ENCODE results near the gene WDR91. TPM values are rescaled to one million over a fixed set of nuclear protein-coding genes. Genes with fewer than 3 reads are reported as not detected.
"Not testable (repeated sequence)": the region's sequence is repeated elsewhere in the genome, so short reads cannot be mapped to it uniquely, and the experiment has no call there.

The WDR91 gene
- total and polyA plus RNA-seq, 11 donors, result 3.0 to 11.4 (median 5.7) TPM

- Histone ChIP-seq H3K27ac (no peak overlapping the region), H3K4me1 (no peaks in the 10 kb centered on the region), H3K4me3 (no peak overlapping the region), H3K9me3 (no peaks in the 10 kb centered on the region), H3K36me3 (no peaks in the 10 kb centered on the region), H3K27me3 (peaks cover 0 to 4% (median 0%) of the 10 kb centered on the region in 9 donors)
- TF ChIP-seq CTCF (IDR thresholded peaks at IDR 0.05), result no peak
- no peak for TF ChIP-seq POLR2A (IDR thresholded peaks at IDR 0.05)
- WGBS, 4 donors, result 77 to 82% (median 79%) methylated on average over 2 of the region's 2 CpGs
- DNase-seq, result no peak
- ATAC-seq, result no peak
- intact Hi-C loops (cut with DNase I), result no loop called here
Observed at GRCh38 chr7:135236727-135237126, 25.4 kb upstream of the WDR91 start.

- no peaks in the 10 kb centered on the region for H3K9me3 ChIP-seq
- ATAC-seq (no peak), DNase-seq (no peak)
- H3K4me3 ChIP-seq, result no peak overlapping the region
- 90 to 96% (median 94%) methylated on average over 5 of the region's 5 CpGs for WGBS, 4 donors
- no peak for TF ChIP-seq CTCF (IDR thresholded peaks at IDR 0.05)
- TF ChIP-seq POLR2A (IDR thresholded peaks at IDR 0.05), result no peak
- no peaks in the 10 kb centered on the region for H3K36me3 ChIP-seq
- no peaks in the 10 kb centered on the region for H3K4me1 ChIP-seq
- H3K27ac ChIP-seq, result no peak overlapping the region
- H3K27me3 ChIP-seq, result peaks cover 0 to 4% (median 0%) of the 10 kb centered on the region in 9 donors
- intact Hi-C loops (cut with DNase I), result no loop called here
Observed at GRCh38 chr7:135235841-135236240, 24.5 kb upstream of the WDR91 start.

GRCh38 chr7:135234727-135235126 is 23.4 kb upstream of the WDR91 start:
- intact Hi-C loops (cut with DNase I), result no loop called here
- no peak for ATAC-seq
- peaks cover 0 to 4% (median 0%) of the 10 kb centered on the region in 9 donors for H3K27me3 ChIP-seq
- H3K27ac ChIP-seq, result no peak overlapping the region
- no peaks in the 10 kb centered on the region for H3K36me3 ChIP-seq
- TF ChIP-seq POLR2A (IDR thresholded peaks at IDR 0.05) (no peak), CTCF (IDR thresholded peaks at IDR 0.05) (no peak)
- 76 to 85% (median 79%) methylated on average over 4 of the region's 4 CpGs for WGBS, 4 donors
- no peak for DNase-seq
- no peaks in the 10 kb centered on the region for H3K9me3 ChIP-seq
- H3K4me3 ChIP-seq, result no peak overlapping the region
- H3K4me1 ChIP-seq, result no peaks in the 10 kb centered on the region

GRCh38 chr7:135234095-135234494 is 22.8 kb upstream of the WDR91 start:
- H3K36me3 ChIP-seq; H3K9me3 ChIP-seq; H3K27ac ChIP-seq; H3K4me3 ChIP-seq; DNase-seq; H3K4me1 ChIP-seq; ATAC-seq; intact Hi-C loops (cut with DNase I); H3K27me3 ChIP-seq: not testable (repeated sequence)
- WGBS, 4 donors, result 93 to 97% (median 94%) methylated on average over 14 of the region's 14 CpGs

GRCh38 chr7:135233570-135233969 is 22.2 kb upstream of the WDR91 start, which contains the start of gene STRA8:
Gene STRA8 (plus strand): TSS chr7:135233838. CDS start chr7:135240525, 6,687 bp downstream.
- 93 to 95% (median 94%) methylated on average over 28 of the region's 28 CpGs for WGBS, 4 donors
- intact Hi-C loops (cut with DNase I), result no loop called here
- TF ChIP-seq POLR2A (IDR thresholded peaks at IDR 0.05) (no peak), CTCF (IDR thresholded peaks at IDR 0.05) (no peak)
- Histone ChIP-seq H3K4me1 (no peaks in the 10 kb centered on the region), H3K9me3 (no peaks in the 10 kb centered on the region), H3K36me3 (no peaks in the 10 kb centered on the region), H3K27me3 (peaks cover 0 to 4% (median 0%) of the 10 kb centered on the region in 9 donors), H3K4me3 (no peak within 1 kb of the TSS), H3K27ac (no peak within 1 kb of the TSS)
- no peak for DNase-seq
- no peak for ATAC-seq

Data from heart left ventricle (tissue), 16 donors.